CD4-positive, CD25-positive, alpha-beta regulatory T cell (primary cell): ENCODE measurements around the gene FAM222B. TPM values are rescaled to one million over a fixed set of nuclear protein-coding genes. Genes with fewer than 3 reads are reported as not detected.
"Not testable (repeated sequence)": the region's sequence is repeated elsewhere in the genome, so short reads cannot be mapped to it uniquely, and the experiment has no call there.

Experiments
- ATAC-seq, 2 donors: fragments of 150-1000 bp; cut with Tn5 transposase; one replicate each; pipeline ENCODE4 v1.10.0; 2021; ENCODE audit warnings: low read depth in 2 of 2, moderate number of reproducible peaks in 2 of 2, moderate library complexity in 1 of 2
- DNase-seq, 3 donors: peaks; one replicate each; pipeline versions ENCODE4 v3.0.0 to v3.0.0-alpha.2; 2012 to 2022; ENCODE audit warnings: mixed read lengths in 1 of 3
- H3K27ac ChIP-seq: one replicate; pipeline ENCODE4 v1.7.0; 2013; ENCODE audit warnings: mild to moderate bottlenecking, low read length; ENCODE audit not compliant: insufficient read depth, poor library complexity, severe bottlenecking
- H3K27me3 ChIP-seq: one replicate; pipeline ENCODE4 v1.7.0; 2013; ENCODE audit warnings: low read length; ENCODE audit not compliant: control insufficient read depth, insufficient read depth
- H3K36me3 ChIP-seq: one replicate; pipeline ENCODE4 v1.7.0; 2013; ENCODE audit warnings: mild to moderate bottlenecking, low read length, moderate library complexity; ENCODE audit not compliant: control insufficient read depth, insufficient read depth
- H3K4me1 ChIP-seq: 2 replicates; pipeline ENCODE4 v1.7.0; 2013; ENCODE audit warnings: mild to moderate bottlenecking, low read length; ENCODE audit not compliant: insufficient read depth, control insufficient read depth, poor library complexity, severe bottlenecking
- H3K4me3 ChIP-seq: one replicate; pipeline ENCODE4 v1.7.0; 2013; ENCODE audit warnings: low read depth, mild to moderate bottlenecking, low read length, moderate library complexity
- H3K9me3 ChIP-seq, 2 experiments: 1 replicate in 1 of 2; 2 replicates in 1 of 2; pipeline ENCODE4 v1.7.0; 2013; ENCODE audit warnings: low read length in 2 of 2, mild to moderate bottlenecking in 1 of 2, moderate library complexity in 1 of 2; ENCODE audit not compliant: control insufficient read depth in 2 of 2
- H3K27ac Mint-ChIP-seq, 3 donors: one replicate each; pipeline ENCODE4 v1.8.0; 2020 to 2022; ENCODE audit warnings: mild to moderate bottlenecking in 3 of 3, mixed read lengths in 3 of 3, moderate library complexity in 2 of 3
- H3K27me3 Mint-ChIP-seq: one replicate; pipeline ENCODE4 v1.8.0; 2022; ENCODE audit warnings: mild to moderate bottlenecking, mixed read lengths
- H3K36me3 Mint-ChIP-seq: one replicate; pipeline ENCODE4 v1.8.0; 2020; ENCODE audit warnings: mixed read lengths
- H3K4me1 Mint-ChIP-seq, 4 donors: one replicate each; pipeline ENCODE4 v1.8.0; 2020 to 2022; ENCODE audit warnings: mixed read lengths in 4 of 4, mild to moderate bottlenecking in 1 of 4
- H3K4me3 Mint-ChIP-seq, 4 donors: one replicate each; pipeline ENCODE4 v1.8.0; 2020 to 2022; ENCODE audit warnings: mild to moderate bottlenecking in 4 of 4, mixed read lengths in 4 of 4, moderate library complexity in 3 of 4
- H3K9me3 Mint-ChIP-seq, 7 donors: one replicate each; pipeline ENCODE4 v1.8.0; 2020 to 2022; ENCODE audit warnings: mixed read lengths in 7 of 7, mild to moderate bottlenecking in 3 of 7, moderate library complexity in 2 of 7
- polyA plus RNA-seq, 4 donors: library from polyadenylated mRNA; unstranded; fragments of 300-500 nt; fragmentation: Illumina TruSeq; gene quantifications; one replicate each; pipeline ENCODE4 v1.2.3, GENCODE V29; 2021
- total RNA-seq: library from RNA; stranded (reverse); gene quantifications from one replicate; pipeline ENCODE4 v1.2.3, GENCODE V29; 2022

The FAM222B gene
- total and polyA plus RNA-seq, 5 donors from 2014 or later: 4.4 to 23.4 (median 12.4) TPM

DNA sequence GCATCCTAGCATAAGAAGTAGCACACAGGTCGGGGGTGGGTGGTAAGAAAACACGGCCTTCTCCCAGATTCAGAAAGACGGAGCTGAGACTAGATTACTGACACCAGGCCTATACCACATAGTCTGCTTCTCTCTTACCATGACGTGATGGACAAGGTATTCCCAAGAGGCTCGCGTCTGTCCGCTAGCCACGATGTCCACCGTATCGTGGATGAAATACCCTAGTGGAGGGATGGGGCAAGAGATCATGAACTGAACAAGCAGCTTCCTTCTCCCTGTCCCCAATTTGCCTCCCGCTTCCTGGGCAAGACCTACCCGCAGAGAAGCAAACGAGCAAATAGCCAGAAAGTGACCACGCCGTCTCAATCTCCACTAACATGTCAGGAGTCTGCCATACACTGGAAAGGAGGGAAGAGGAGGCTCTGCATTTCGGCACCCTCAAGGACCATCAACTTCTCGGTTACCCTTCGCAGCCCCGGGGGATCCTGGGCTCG lies 117.4 kb downstream of the FAM222B start:
- ATAC-seq (no peak), DNase-seq (peak in 1 of 3 donors; percentile 32)
- Mint-ChIP-seq H3K27me3 (peaks cover 4% of the 10 kb centered on the region), H3K4me1 (peaks cover 10 to 79% (median 40%) of the 10 kb centered on the region in 4 donors), H3K4me3 (peak overlapping the region; percentile 82 to 99 (median 92)), H3K27ac (peak overlapping the region; percentile 76 to 83 (median 80)), H3K36me3 (peaks cover 39% of the 10 kb centered on the region), H3K9me3 (no peaks in the 10 kb centered on the region)
- H3K4me1 ChIP-seq: peaks cover 61% of the 10 kb centered on the region
- peaks cover 34% of the 10 kb centered on the region for H3K36me3 ChIP-seq
- H3K4me3 ChIP-seq: no peak overlapping the region
- H3K9me3 ChIP-seq: no peaks in the 10 kb centered on the region
- H3K27me3 ChIP-seq: no peaks in the 10 kb centered on the region
- peak overlapping the region; percentile 45 for H3K27ac ChIP-seq

- no peaks in the 10 kb centered on the region for H3K27me3 ChIP-seq
- Mint-ChIP-seq H3K9me3 (no peaks in the 10 kb centered on the region), H3K27me3 (peaks cover 8% of the 10 kb centered on the region), H3K27ac (peak overlapping the region; percentile 48 to 76 (median 75)), H3K4me3 (peak overlapping the region; percentile 82 to 99 (median 92)), H3K4me1 (peaks cover 10 to 81% (median 40%) of the 10 kb centered on the region in 4 donors), H3K36me3 (peaks cover 44% of the 10 kb centered on the region)
- peaks cover 61% of the 10 kb centered on the region for H3K4me1 ChIP-seq
- H3K27ac ChIP-seq: peak overlapping the region; percentile 45
- H3K9me3 ChIP-seq: no peaks in the 10 kb centered on the region
- ATAC-seq (no peak), DNase-seq (no peak)
- peaks cover 34% of the 10 kb centered on the region for H3K36me3 ChIP-seq
- H3K4me3 ChIP-seq: no peak overlapping the region
Measured at GRCh38 chr17:28724500-28725165, 118.0 kb downstream of the FAM222B start.

GRCh38 chr17:28723836-28724499 lies 118.6 kb downstream of the FAM222B start:
- DNase-seq, H3K27ac ChIP-seq, ATAC-seq, H3K27me3 ChIP-seq, H3K9me3 ChIP-seq, H3K4me3 ChIP-seq, H3K9me3 Mint-ChIP-seq: not testable (repeated sequence)
- Histone ChIP-seq H3K4me1 (peaks cover 61% of the 10 kb centered on the region), H3K36me3 (peaks cover 34% of the 10 kb centered on the region)
- peak overlapping the region; percentile 71 to 76 (median 75) for H3K27ac Mint-ChIP-seq
- H3K27me3 Mint-ChIP-seq: peaks cover 14% of the 10 kb centered on the region
- peak overlapping the region; percentile 82 to 99 (median 92) for H3K4me3 Mint-ChIP-seq
- peaks cover 44% of the 10 kb centered on the region for H3K36me3 Mint-ChIP-seq
- peaks cover 12 to 83% (median 41%) of the 10 kb centered on the region in 4 donors for H3K4me1 Mint-ChIP-seq

- DNase-seq (no peak), ATAC-seq (no peak)
- peaks cover 44% of the 10 kb centered on the region for H3K36me3 Mint-ChIP-seq
- H3K27me3 ChIP-seq: no peaks in the 10 kb centered on the region
- H3K9me3 Mint-ChIP-seq: no peaks in the 10 kb centered on the region
- peak overlapping the region; percentile 38 for H3K27ac ChIP-seq
- peaks cover 17% of the 10 kb centered on the region for H3K27me3 Mint-ChIP-seq
- H3K9me3 ChIP-seq: no peaks in the 10 kb centered on the region
- peaks cover 57% of the 10 kb centered on the region for H3K4me1 ChIP-seq
- peak overlapping the region; percentile 13 to 99 (median 58) for H3K4me3 Mint-ChIP-seq
- H3K36me3 ChIP-seq: peaks cover 34% of the 10 kb centered on the region
- H3K27ac Mint-ChIP-seq: peak overlapping the region in 1 of 3 donors; percentile 71
- peaks cover 10 to 82% (median 41%) of the 10 kb centered on the region in 4 donors for H3K4me1 Mint-ChIP-seq
- no peak overlapping the region for H3K4me3 ChIP-seq
Measured at GRCh38 chr17:28723159-28723835, 119.3 kb downstream of the FAM222B start.

DNA sequence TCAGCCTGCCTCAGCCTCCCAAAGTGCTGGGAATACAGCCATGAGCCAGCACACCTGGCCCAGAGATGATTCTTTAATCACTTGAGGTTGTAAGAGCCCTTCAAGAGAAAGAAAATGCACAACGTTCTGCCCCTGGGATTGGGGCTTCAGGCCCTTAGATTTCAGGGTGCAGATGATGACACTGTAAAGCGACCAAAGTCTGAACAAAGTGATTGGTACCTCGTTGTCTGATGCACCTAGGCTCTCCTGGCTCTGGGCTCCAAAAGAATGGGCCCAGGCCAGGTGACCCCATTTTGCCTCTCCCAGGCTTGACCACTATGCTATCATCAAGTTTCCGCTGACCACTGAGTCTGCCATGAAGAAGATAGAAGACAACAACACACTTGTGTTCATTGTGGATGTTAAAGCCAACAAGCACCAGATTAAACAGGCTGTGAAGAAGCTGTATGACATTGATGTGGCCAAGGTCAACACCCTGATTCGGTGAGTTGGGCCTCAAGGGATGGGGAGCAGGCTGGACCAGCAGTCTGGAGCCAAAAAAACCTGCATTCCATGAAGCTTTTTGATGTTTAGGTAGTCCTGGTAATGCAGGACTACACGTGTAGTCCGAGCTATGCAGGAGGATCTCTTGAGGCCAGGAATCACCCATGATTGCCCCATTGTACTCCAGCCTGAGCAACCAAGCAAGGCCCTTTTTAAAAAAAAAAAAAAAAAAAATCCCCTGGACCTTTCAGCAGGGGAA lies 120.0 kb downstream of the FAM222B start:
- Histone ChIP-seq H3K4me1 (peaks cover 54% of the 10 kb centered on the region), H3K27me3 (no peaks in the 10 kb centered on the region), H3K36me3 (peaks cover 34% of the 10 kb centered on the region), H3K4me3 (no peak overlapping the region), H3K27ac (peak overlapping the region; percentile 90), H3K9me3 (no peaks in the 10 kb centered on the region)
- DNase-seq: no peak
- H3K27me3 Mint-ChIP-seq: peaks cover 19% of the 10 kb centered on the region
- peaks cover 6 to 80% (median 39%) of the 10 kb centered on the region in 4 donors for H3K4me1 Mint-ChIP-seq
- peak overlapping the region; percentile 28 to 99 (median 74) for H3K4me3 Mint-ChIP-seq
- H3K27ac Mint-ChIP-seq: peak overlapping the region; percentile 20 to 47 (median 43)
- peaks cover 44% of the 10 kb centered on the region for H3K36me3 Mint-ChIP-seq
- ATAC-seq: no peak
- H3K9me3 Mint-ChIP-seq: no peaks in the 10 kb centered on the region

- peak overlapping the region; percentile 93 to 100 (median 99) for H3K4me3 Mint-ChIP-seq
- Histone ChIP-seq H3K36me3 (peaks cover 34% of the 10 kb centered on the region), H3K27ac (peak overlapping the region; percentile 90), H3K4me3 (peak overlapping the region; percentile 85), H3K4me1 (peaks cover 47% of the 10 kb centered on the region)
- H3K4me1 Mint-ChIP-seq: peaks cover 4 to 72% (median 39%) of the 10 kb centered on the region in 4 donors
- H3K9me3 ChIP-seq, DNase-seq, H3K27me3 ChIP-seq, H3K9me3 Mint-ChIP-seq, ATAC-seq: not testable (repeated sequence)
- H3K36me3 Mint-ChIP-seq: peaks cover 44% of the 10 kb centered on the region
- peaks cover 26% of the 10 kb centered on the region for H3K27me3 Mint-ChIP-seq
- peak overlapping the region; percentile 94 to 99 (median 99) for H3K27ac Mint-ChIP-seq
Measured at GRCh38 chr17:28720997-28721329, 121.6 kb downstream of the FAM222B start.
